ENCODE measurements around the gene UFL1. TPM values are rescaled to one million over a fixed set of nuclear protein-coding genes. Genes with fewer than 3 reads are reported as not detected.
"Not testable (repeated sequence)": the region's sequence is repeated elsewhere in the genome, so short reads cannot be mapped to it uniquely, and the experiment has no call there.

The UFL1 gene
- total RNA-seq (2014; rRNA removed; shearing (Covaris generic)): 9.0 and 13.3 TPM in 2 replicates
- 8.8 and 9.9 TPM in 2 replicates for polyA plus RNA-seq (2016; fragmentation: Nextera tagmentation; extraction: Ambion mirVana)
- long read RNA-seq, full-length matches to known transcripts: 1 of 23 reads
- long read RNA-seq, partial matches to known transcripts: 21 of 23 reads
- long read RNA-seq, other reads (novel, unspliced or antisense): 1 of 23 reads

DNA sequence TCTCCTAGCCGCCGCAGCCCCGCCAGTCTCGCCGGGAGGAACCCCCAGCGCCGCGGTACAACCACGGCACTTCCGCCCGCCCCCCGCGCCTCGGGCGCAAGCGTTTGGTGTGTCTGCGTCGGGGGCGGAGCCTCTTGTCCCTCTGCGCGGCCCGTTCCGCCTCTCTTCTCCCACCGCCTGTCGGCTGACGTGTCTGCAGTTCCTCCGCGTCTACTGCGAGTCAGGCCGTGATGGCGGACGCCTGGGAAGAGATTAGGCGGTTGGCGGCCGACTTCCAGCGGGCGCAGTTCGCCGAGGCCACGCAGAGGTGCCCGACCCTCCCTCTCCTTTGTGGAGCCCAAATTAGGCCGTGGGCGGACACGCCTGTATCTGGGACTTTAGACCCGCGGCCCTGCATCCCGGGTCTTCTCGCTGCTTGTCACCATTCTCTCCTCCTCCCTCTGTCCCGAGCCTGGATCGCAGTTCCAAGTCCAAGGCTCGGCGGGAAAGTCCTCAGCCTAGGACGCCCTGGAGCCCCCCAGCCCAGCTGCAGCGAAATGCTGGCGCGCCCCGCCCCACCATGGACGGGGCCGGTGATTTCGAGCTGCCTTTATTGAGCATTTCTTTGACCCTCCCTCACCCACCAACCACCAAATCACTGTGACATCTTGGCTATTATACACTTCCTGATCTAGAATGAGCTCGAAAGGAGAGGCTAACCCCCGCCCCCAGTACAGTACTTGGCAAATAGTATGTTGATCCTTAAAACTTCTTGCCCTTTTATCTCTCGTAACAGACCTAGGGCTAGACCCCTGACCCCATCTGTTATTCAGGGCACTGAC, at the start of gene UFL1:
TSS of gene UFL1 (plus strand) at position 163 of the 821 bp plus-strand sequence. CDS start at position 231, 68 bp downstream.
- Histone ChIP-seq H3F3A (replicated peaks; ENCODE audit: low read depth) (no peaks in the 10 kb centered on the region), H3K9me2 (ENCODE audit: insufficient read depth) (no peaks in the 10 kb centered on the region), H3K4me2 (peak within 1 kb of the TSS; percentile 88), H3K27ac (ENCODE audit: low read depth) (peak within 1 kb of the TSS; percentile 90), H3K27me3 (ENCODE audit: insufficient read depth) (no peaks in the 10 kb centered on the region), H3K4me1 (ENCODE audit: insufficient read depth) (peaks cover 17% of the 10 kb centered on the region; the same call in 1 of the 2 replicates), H3K4me3 (peak within 1 kb of the TSS; percentile 74), H2AFZ (peak within 1 kb of the TSS; percentile 53), H3K36me3 (ENCODE audit: insufficient read depth) (peaks cover 4% of the 10 kb centered on the region; the same call in 1 of the 2 replicates), H3K79me2 (replicated peaks; ENCODE audit: insufficient read depth) (0 out of 2 replicates have a peak, but pooled peaks cover 4% of the 10 kb centered on the region), H4K20me1 (replicated peaks; ENCODE audit: insufficient read depth) (no peaks in the 10 kb centered on the region)
- DNase-seq (ENCODE audit: low spot score): peak; percentile 97
- Mint-ChIP-seq H3K4me1 (peaks cover 28% of the 10 kb centered on the region), H3K27me3 (ENCODE audit: insufficient read depth, low read depth, poor library complexity) (peaks cover 8% of the 10 kb centered on the region), H3K36me3 (ENCODE audit: low read depth) (peaks cover 6% of the 10 kb centered on the region; the same call in 2 of the 3 replicates), H3K27ac (peak within 1 kb of the TSS; percentile 99), H3K4me3 (peak within 1 kb of the TSS; percentile 99), H3K9me3 (no peaks in the 10 kb centered on the region)
- peak; percentile 92 for ATAC-seq
- TF ChIP-seq EZH2 (IDR thresholded peaks at IDR 0.05; ENCODE audit: low read depth, unreplicated experiment) (no peak), POLR2AphosphoS5 (IDR thresholded peaks at IDR 0.05; ENCODE audit: low read depth) (peak; percentile 98), STAT1 (IDR thresholded peaks at IDR 0.05; ENCODE audit: unreplicated experiment) (no peak), EZH2phosphoT487 (IDR thresholded peaks at IDR 0.05; ENCODE audit: unreplicated experiment) (no peak), ZNF331 (CRISPR knock-in tag; IDR thresholded peaks at IDR 0.05; ENCODE audit: low read depth) (no peak), CREB1 (CRISPR knock-in tag; IDR thresholded peaks at IDR 0.05; ENCODE audit: low read depth) (peak; percentile 85)
- TF ChIP-seq, protein P1, sequence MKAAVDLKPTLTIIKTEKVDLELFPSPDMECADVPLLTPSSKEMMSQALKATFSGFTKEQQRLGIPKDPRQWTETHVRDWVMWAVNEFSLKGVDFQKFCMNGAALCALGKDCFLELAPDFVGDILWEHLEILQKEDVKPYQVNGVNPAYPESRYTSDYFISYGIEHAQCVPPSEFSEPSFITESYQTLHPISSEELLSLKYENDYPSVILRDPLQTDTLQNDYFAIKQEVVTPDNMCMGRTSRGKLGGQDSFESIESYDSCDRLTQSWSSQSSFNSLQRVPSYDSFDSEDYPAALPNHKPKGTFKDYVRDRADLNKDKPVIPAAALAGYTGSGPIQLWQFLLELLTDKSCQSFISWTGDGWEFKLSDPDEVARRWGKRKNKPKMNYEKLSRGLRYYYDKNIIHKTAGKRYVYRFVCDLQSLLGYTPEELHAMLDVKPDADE (IDR thresholded peaks at IDR 0.05): peak; percentile 77
- TF ChIP-seq, protein P2, sequence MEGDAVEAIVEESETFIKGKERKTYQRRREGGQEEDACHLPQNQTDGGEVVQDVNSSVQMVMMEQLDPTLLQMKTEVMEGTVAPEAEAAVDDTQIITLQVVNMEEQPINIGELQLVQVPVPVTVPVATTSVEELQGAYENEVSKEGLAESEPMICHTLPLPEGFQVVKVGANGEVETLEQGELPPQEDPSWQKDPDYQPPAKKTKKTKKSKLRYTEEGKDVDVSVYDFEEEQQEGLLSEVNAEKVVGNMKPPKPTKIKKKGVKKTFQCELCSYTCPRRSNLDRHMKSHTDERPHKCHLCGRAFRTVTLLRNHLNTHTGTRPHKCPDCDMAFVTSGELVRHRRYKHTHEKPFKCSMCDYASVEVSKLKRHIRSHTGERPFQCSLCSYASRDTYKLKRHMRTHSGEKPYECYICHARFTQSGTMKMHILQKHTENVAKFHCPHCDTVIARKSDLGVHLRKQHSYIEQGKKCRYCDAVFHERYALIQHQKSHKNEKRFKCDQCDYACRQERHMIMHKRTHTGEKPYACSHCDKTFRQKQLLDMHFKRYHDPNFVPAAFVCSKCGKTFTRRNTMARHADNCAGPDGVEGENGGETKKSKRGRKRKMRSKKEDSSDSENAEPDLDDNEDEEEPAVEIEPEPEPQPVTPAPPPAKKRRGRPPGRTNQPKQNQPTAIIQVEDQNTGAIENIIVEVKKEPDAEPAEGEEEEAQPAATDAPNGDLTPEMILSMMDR (conservative IDR thresholded peaks at IDR 0.05; ENCODE audit: low read depth in 2 of 2): 0 out of 4 replicates have a peak, but pooled peaks of 1 of the 2 experiments have one; percentile 13

DNA sequence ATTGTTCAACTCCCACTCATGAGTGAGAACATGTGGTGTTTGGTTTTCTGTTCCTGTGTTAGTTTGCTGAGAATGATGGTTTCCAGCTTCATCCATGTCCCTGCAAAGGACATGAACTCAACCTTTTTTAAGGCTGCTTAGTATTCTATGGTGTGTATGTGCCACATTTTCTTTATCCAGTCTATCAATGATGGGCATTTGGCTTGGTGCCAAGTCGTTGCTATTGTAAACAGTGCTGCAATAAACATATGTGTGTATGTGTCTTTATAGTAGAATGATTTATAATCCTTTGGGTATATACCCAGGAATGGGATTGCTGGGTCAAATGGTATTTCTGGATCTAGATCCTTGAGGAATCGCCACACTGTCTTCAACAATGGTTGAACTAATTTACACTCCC, 49.3 kb upstream of the UFL1 start:
- H3K4me2 ChIP-seq; H3F3A ChIP-seq (replicated peaks; ENCODE audit: low read depth); H3K4me1 Mint-ChIP-seq; H3K27me3 ChIP-seq (ENCODE audit: insufficient read depth); H3K36me3 Mint-ChIP-seq (ENCODE audit: low read depth); H3K27ac ChIP-seq (ENCODE audit: low read depth); H4K20me1 ChIP-seq (replicated peaks; ENCODE audit: insufficient read depth); ATAC-seq; H3K27me3 Mint-ChIP-seq (ENCODE audit: insufficient read depth, low read depth, poor library complexity); DNase-seq (ENCODE audit: low spot score); H2AFZ ChIP-seq; H3K79me2 ChIP-seq (replicated peaks; ENCODE audit: insufficient read depth); H3K4me1 ChIP-seq (ENCODE audit: insufficient read depth); H3K9me3 Mint-ChIP-seq; H3K4me3 ChIP-seq; H3K4me3 Mint-ChIP-seq; H3K27ac Mint-ChIP-seq; H3K36me3 ChIP-seq (ENCODE audit: insufficient read depth); H3K9me2 ChIP-seq (ENCODE audit: insufficient read depth): not testable (repeated sequence)

All from GM23338 (cell line).